Measurements from ENCODE around the gene LRBA.

DNA sequence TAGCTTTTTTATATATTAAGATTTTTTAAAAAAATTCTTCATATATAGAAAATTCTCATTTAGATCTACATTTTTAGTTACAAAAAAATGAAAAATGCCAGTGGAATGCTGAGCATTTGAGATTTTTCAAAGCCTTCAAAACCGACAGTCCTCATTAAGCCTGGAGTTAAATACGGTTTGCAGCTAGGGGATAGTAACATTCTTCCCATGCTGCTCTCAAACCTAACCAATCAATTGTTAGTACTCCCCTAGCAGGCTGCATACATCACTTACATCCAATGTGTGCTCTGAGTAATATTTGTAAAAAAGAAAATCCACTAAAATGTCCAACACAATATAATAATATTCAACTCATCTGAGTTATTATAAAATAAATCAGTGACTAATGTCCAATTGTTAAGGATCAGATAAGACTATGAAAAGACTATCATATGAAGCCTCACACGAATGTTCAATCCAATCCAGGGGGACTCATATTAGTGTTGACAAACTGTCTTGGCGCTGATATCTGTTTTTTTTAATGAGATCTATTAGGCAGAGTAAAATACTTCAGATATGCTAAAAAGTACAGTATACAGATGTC, 660.8 kb downstream of the LRBA start:
- TF ChIP-seq, protein P1, sequence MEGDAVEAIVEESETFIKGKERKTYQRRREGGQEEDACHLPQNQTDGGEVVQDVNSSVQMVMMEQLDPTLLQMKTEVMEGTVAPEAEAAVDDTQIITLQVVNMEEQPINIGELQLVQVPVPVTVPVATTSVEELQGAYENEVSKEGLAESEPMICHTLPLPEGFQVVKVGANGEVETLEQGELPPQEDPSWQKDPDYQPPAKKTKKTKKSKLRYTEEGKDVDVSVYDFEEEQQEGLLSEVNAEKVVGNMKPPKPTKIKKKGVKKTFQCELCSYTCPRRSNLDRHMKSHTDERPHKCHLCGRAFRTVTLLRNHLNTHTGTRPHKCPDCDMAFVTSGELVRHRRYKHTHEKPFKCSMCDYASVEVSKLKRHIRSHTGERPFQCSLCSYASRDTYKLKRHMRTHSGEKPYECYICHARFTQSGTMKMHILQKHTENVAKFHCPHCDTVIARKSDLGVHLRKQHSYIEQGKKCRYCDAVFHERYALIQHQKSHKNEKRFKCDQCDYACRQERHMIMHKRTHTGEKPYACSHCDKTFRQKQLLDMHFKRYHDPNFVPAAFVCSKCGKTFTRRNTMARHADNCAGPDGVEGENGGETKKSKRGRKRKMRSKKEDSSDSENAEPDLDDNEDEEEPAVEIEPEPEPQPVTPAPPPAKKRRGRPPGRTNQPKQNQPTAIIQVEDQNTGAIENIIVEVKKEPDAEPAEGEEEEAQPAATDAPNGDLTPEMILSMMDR (conservative IDR thresholded peaks at IDR 0.05 in 1 of 2, IDR thresholded peaks at IDR 0.05 in 1 of 2; ENCODE audit: low read depth in 1 of 2, low read length in 2 of 2), result no peak
- TF ChIP-seq EZH2 (IDR thresholded peaks at IDR 0.05; ENCODE audit: low read length, missing control alignments), result no peak

Measured in fibroblast of lung (primary cell).